ENCODE measurements around the gene PTX3. TPM values are rescaled to one million over a fixed set of nuclear protein-coding genes. Genes with fewer than 3 reads are reported as not detected.

Gene PTX3
- total RNA-seq, 4 donors from 2014 or later, result 1.2 to 22.4 (median 2.2) TPM

DNA sequence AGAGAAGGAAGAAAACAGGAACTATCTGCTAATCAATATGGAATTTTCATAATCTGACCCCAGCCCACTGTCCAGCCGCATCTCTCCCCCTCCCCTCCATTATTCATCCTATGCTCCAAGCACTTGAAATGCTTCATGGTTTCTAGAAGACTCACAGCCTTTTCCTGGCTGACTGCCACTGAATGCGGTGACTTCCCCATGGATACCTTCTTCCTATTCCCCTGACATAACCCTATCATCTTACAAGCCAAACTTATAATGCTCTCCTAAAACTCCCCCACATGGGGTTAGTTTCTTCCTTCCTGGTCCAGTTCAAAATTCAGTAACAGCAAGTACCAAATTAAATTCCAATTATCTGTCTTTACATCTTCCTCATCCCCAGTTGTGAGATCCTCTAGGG is 31.2 kb upstream of the PTX3 start:
- H3K4me1 ChIP-seq, result no peaks in the 10 kb centered on the region
- no peak overlapping the region for H3K27ac ChIP-seq
- no peaks in the 10 kb centered on the region for H3K36me3 ChIP-seq
- H3K4me3 ChIP-seq, result no peak overlapping the region
- no peaks in the 10 kb centered on the region for H3K27me3 ChIP-seq
- no peaks in the 10 kb centered on the region for H3K9me3 ChIP-seq
- TF ChIP-seq, protein P1, sequence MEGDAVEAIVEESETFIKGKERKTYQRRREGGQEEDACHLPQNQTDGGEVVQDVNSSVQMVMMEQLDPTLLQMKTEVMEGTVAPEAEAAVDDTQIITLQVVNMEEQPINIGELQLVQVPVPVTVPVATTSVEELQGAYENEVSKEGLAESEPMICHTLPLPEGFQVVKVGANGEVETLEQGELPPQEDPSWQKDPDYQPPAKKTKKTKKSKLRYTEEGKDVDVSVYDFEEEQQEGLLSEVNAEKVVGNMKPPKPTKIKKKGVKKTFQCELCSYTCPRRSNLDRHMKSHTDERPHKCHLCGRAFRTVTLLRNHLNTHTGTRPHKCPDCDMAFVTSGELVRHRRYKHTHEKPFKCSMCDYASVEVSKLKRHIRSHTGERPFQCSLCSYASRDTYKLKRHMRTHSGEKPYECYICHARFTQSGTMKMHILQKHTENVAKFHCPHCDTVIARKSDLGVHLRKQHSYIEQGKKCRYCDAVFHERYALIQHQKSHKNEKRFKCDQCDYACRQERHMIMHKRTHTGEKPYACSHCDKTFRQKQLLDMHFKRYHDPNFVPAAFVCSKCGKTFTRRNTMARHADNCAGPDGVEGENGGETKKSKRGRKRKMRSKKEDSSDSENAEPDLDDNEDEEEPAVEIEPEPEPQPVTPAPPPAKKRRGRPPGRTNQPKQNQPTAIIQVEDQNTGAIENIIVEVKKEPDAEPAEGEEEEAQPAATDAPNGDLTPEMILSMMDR (IDR thresholded peaks at IDR 0.05), result no peak
- TF ChIP-seq EP300 (IDR thresholded peaks at IDR 0.05) (no peak), POLR2A (IDR thresholded peaks at IDR 0.05) (no peak), POLR2AphosphoS5 (IDR thresholded peaks at IDR 0.05) (no peak)
- 79% methylated on average over 2 of the region's 2 CpGs for WGBS
- DNase-seq (ENCODE audit: low spot score in 2 of 2), result no peak

DNA sequence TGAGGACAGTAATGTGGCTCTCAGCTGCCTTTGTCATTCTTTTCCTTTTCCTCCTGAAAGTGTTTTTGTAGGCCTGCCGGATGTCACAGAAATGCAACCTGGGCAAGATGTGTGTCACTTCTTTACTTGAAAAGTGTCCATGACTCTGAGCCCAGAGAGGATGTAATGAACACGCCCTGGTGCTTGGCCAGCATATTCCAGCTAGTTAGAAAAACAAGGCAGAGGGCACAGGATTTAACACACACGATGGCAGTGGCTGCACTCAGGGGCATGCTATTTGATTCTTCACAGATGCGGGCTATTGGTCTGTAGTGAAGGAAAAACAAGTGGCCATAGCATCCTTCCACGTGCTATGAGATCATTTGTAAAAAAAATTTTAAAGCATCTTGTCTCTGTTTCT is 30.3 kb upstream of the PTX3 start:
- WGBS, result 62% methylated on average over 5 of the region's 5 CpGs
- Histone ChIP-seq H3K9me3 (no peaks in the 10 kb centered on the region), H3K4me1 (no peaks in the 10 kb centered on the region), H3K27ac (no peak overlapping the region), H3K4me3 (no peak overlapping the region), H3K36me3 (no peaks in the 10 kb centered on the region), H3K27me3 (no peaks in the 10 kb centered on the region)
- no peak for DNase-seq (ENCODE audit: low spot score in 2 of 2)
- no peak for TF ChIP-seq POLR2A (IDR thresholded peaks at IDR 0.05)
- no peak for TF ChIP-seq EP300 (IDR thresholded peaks at IDR 0.05)

DNA sequence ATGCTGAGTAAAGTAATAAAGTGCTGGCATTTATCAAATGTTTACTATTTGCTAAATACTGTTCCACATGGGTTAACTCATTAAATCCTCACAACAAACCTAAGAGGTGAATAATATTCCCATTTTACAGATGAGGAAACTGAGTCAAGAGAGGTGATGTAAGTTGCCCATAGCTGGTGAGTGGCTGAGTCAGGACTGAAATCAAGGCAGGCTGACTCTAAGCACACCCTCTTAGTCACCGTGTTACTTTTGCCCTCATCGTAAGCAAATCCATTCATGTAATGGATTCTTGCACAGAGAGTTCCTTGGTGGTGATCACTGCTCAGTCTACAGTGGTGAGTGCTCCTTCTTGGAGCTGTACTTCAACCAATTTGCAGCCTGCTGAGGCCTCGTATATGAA is 28.9 kb upstream of the PTX3 start:
- 67% methylated on average over 3 of the region's 3 CpGs for WGBS
- no peaks in the 10 kb centered on the region for H3K9me3 ChIP-seq

DNA sequence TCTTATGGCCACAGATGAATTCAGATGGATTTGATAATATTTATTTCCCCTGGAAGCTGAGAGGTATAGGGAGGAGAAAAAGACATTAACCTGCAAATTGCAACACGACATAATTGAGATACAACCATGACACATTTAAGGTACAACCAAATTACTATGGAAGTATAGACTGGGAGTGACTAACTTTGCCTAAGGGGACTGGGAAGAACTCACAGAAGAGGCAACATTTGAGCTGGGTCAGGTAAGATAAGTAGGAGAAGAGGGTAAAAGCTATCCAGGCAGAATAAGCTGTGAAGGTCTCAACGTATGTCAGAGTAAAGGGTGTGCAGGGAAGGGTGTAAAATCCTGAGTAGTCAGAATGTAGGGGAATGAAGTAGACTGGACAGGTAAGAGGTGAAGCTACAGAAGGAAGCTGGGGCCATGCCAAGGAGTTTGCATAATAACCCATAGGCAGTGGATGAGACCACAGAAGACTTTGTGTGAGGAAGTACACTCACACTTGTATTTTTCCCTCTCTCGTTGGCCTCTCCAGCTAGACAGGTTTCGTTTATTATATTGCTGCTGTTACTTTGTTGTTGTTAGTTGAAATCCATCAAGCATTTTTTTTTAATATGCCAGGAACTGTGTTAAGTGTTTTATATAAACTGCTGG is 28.0 kb upstream of the PTX3 start:
- TF ChIP-seq POLR2AphosphoS5 (IDR thresholded peaks at IDR 0.05), result no peak
- TF ChIP-seq, protein P1 (IDR thresholded peaks at IDR 0.05), result no peak
- TF ChIP-seq EP300 (IDR thresholded peaks at IDR 0.05), result no peak
- no peak for TF ChIP-seq POLR2A (IDR thresholded peaks at IDR 0.05)
- Histone ChIP-seq H3K4me3 (no peak overlapping the region), H3K9me3 (no peaks in the 10 kb centered on the region), H3K36me3 (no peaks in the 10 kb centered on the region), H3K27me3 (no peaks in the 10 kb centered on the region), H3K27ac (no peak overlapping the region), H3K4me1 (no peaks in the 10 kb centered on the region)
- DNase-seq (ENCODE audit: low spot score in 2 of 2), result no peak
- 60% methylated on average over 4 of the region's 4 CpGs for WGBS

More for the DNA sequence above, 28.9 kb upstream of the PTX3 start:
- TF ChIP-seq, protein P1 (IDR thresholded peaks at IDR 0.05), result no peak
- TF ChIP-seq POLR2AphosphoS5 (IDR thresholded peaks at IDR 0.05), result no peak
- no peak for TF ChIP-seq POLR2A (IDR thresholded peaks at IDR 0.05)
- no peak for TF ChIP-seq EP300 (IDR thresholded peaks at IDR 0.05)
- H3K27ac ChIP-seq, result no peak overlapping the region
- no peak for DNase-seq (ENCODE audit: low spot score in 2 of 2)
- no peak overlapping the region for H3K4me3 ChIP-seq
- H3K36me3 ChIP-seq, result no peaks in the 10 kb centered on the region
- H3K4me1 ChIP-seq, result no peaks in the 10 kb centered on the region
- no peaks in the 10 kb centered on the region for H3K27me3 ChIP-seq

DNA sequence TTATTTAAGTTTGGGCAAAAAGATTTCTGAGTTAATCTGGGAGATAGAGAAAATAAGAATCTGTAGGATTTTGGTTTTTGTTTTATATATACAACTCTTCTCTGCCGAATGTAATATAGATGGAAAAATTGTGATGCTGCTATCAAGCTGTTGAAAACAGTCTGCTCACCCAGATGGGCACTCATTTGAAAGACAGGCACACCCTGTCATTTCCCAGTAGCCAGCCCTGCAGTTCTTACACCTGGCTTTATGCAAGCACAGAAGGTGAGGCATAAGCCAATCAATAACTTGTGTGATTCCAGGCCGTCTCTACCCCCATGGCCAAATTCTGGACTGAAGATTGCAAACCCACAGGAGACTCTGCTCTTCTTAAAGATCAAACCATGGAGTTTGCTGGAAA is 27.1 kb upstream of the PTX3 start:
- Histone ChIP-seq H3K36me3 (no peaks in the 10 kb centered on the region), H3K9me3 (no peaks in the 10 kb centered on the region), H3K27me3 (no peaks in the 10 kb centered on the region), H3K4me3 (no peak overlapping the region), H3K27ac (no peak overlapping the region), H3K4me1 (no peaks in the 10 kb centered on the region)
- DNase-seq (ENCODE audit: low spot score in 2 of 2), result no peak
- WGBS, result 90% methylated on average over 2 of the region's 2 CpGs
- TF ChIP-seq, protein P1 (IDR thresholded peaks at IDR 0.05), result no peak

DNA sequence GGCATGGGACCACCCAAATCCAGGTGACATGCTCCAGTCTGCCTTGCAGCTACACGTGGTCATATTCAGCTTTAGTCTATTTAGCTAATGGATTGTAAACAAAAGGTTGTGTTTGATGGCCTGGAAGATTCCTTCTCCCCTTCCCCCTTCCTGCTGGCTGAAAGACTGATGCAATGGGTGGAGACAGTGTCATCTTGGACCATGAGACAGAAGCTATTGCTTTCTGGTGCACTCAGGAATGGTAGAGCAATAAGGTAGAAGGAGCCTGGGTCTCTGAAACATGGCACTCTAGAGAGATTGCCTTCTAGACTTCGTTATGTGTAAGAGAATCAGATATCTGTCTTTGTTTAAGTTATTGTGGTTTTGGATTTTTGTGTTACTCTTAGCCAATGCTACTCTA is 25.7 kb upstream of the PTX3 start:
- no peaks in the 10 kb centered on the region for H3K9me3 ChIP-seq
- TF ChIP-seq EP300 (IDR thresholded peaks at IDR 0.05) (no peak), POLR2A (IDR thresholded peaks at IDR 0.05) (no peak), POLR2AphosphoS5 (IDR thresholded peaks at IDR 0.05) (no peak)
- TF ChIP-seq, protein P1 (IDR thresholded peaks at IDR 0.05), result no peak
- DNase-seq (ENCODE audit: low spot score in 2 of 2), result no peak
- no peaks in the 10 kb centered on the region for H3K27me3 ChIP-seq
- no peak overlapping the region for H3K4me3 ChIP-seq
- no peak overlapping the region for H3K27ac ChIP-seq
- 72% methylated on average over 2 of the region's 2 CpGs for WGBS
- no peaks in the 10 kb centered on the region for H3K4me1 ChIP-seq
- no peaks in the 10 kb centered on the region for H3K36me3 ChIP-seq

All from suprapubic skin (tissue), 4 donors.